IgD-negative memory B cell (primary cell): Measurements from ENCODE around the gene SLC4A3. TPM values are rescaled to one million over a fixed set of nuclear protein-coding genes. Genes with fewer than 3 reads are reported as not detected.

Experiments
- H3K27ac Mint-ChIP-seq, 3 donors: one replicate each; pipeline ENCODE4 v1.8.0; 2020 to 2022; ENCODE audit warnings: mild to moderate bottlenecking in 3 of 3, mixed read lengths in 3 of 3, moderate library complexity in 1 of 3
- H3K27me3 Mint-ChIP-seq: one replicate; pipeline ENCODE4 v1.8.0; 2021; ENCODE audit warnings: mixed read lengths
- H3K36me3 Mint-ChIP-seq: one replicate; pipeline ENCODE4 v1.8.0; 2020; ENCODE audit warnings: mild to moderate bottlenecking, mixed read lengths
- H3K4me1 Mint-ChIP-seq, 3 donors: one replicate each; pipeline ENCODE4 v1.8.0; 2020 to 2022; ENCODE audit warnings: mixed read lengths in 3 of 3, mild to moderate bottlenecking in 1 of 3
- H3K4me3 Mint-ChIP-seq, 4 donors: one replicate each; pipeline ENCODE4 v1.8.0; 2020 to 2022; ENCODE audit warnings: mild to moderate bottlenecking in 4 of 4, mixed read lengths in 4 of 4, moderate library complexity in 3 of 4
- H3K9me3 Mint-ChIP-seq, 3 donors: one replicate each; pipeline ENCODE4 v1.8.0; 2020 to 2021; ENCODE audit warnings: mixed read lengths in 3 of 3, mild to moderate bottlenecking in 1 of 3
- polyA plus RNA-seq: library from polyadenylated mRNA; unstranded; fragments of 300-500 nt; fragmentation: Illumina TruSeq; gene quantifications from one replicate; pipeline ENCODE4 v1.2.3, GENCODE V29; 2021

Gene SLC4A3
- polyA plus RNA-seq, 1 donor from 2014 or later, result not detected

DNA sequence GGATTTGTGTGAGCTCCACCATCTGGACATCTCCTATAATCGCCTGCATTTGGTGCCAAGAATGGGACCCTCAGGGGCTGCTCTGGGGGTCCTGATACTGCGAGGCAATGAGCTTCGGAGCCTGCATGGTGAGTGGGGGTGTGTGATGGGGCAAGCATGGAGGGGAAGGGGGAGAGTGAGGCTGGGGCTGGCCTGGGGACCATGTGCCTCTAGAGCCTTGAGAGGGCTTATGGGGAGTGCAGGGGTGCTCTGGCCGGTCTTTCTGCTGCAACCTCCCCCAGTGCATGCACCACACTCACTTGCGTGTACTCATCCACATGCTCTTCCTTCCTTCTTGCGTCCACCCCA lies 21.8 kb upstream of the SLC4A3 start:
- Mint-ChIP-seq H3K27ac (no peak overlapping the region), H3K27me3 (no peaks in the 10 kb centered on the region), H3K9me3 (no peaks in the 10 kb centered on the region), H3K4me3 (no peak overlapping the region), H3K4me1 (peaks cover 9 to 13% (median 10%) of the 10 kb centered on the region in 3 donors), H3K36me3 (peaks cover 9% of the 10 kb centered on the region)

- Mint-ChIP-seq H3K27ac (no peak overlapping the region), H3K4me1 (peaks cover 15 to 19% (median 15%) of the 10 kb centered on the region in 3 donors), H3K36me3 (peaks cover 9% of the 10 kb centered on the region), H3K4me3 (no peak overlapping the region), H3K9me3 (no peaks in the 10 kb centered on the region), H3K27me3 (no peaks in the 10 kb centered on the region)
Measured at GRCh38 chr2:219607931-219608330, 19.5 kb upstream of the SLC4A3 start.

DNA sequence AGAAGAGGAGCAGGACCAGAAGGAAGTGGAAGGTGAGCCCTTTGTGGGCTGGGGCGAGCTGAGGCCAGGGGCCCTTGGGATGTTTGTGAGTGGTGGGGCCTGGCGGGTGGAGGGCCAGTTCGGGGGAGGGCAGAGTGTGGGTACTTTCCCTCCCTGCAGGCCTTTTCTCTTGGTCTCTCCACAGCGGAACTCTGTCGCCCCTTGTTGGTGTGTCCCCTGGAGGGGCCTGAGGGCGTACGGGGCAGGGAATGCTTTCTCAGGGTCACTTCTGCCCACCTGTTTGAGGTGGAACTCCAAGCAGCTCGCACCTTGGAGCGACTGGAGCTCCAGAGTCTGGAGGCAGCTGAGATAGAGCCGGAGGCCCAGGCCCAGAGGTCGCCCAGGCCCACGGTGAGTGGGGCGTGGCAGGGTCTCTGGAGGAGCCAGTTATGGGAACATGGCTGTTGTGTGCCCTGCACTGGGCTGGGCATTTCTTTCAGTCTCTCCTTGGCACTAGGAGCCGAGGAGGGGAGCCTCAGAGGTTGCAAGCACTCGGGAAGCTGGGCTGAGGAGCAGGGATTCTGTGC lies 18.9 kb upstream of the SLC4A3 start:
- Mint-ChIP-seq H3K4me3 (no peak overlapping the region), H3K27me3 (no peaks in the 10 kb centered on the region), H3K9me3 (no peaks in the 10 kb centered on the region), H3K36me3 (peaks cover 9% of the 10 kb centered on the region), H3K27ac (no peak overlapping the region), H3K4me1 (peaks cover 14 to 19% (median 16%) of the 10 kb centered on the region in 3 donors)

- Mint-ChIP-seq H3K36me3 (peaks cover 10% of the 10 kb centered on the region), H3K9me3 (no peaks in the 10 kb centered on the region), H3K27me3 (no peaks in the 10 kb centered on the region), H3K4me1 (peaks cover 8 to 11% (median 9%) of the 10 kb centered on the region in 3 donors), H3K27ac (no peak overlapping the region), H3K4me3 (no peak overlapping the region)
Measured at GRCh38 chr2:219609149-219609750, 18.2 kb upstream of the SLC4A3 start.

- H3K9me3 Mint-ChIP-seq, result no peaks in the 10 kb centered on the region
- H3K36me3 Mint-ChIP-seq, result peaks cover 14% of the 10 kb centered on the region
- H3K27ac Mint-ChIP-seq, result peak overlapping the region in 1 of 3 donors; percentile 73
- no peak overlapping the region for H3K4me3 Mint-ChIP-seq
- no peaks in the 10 kb centered on the region for H3K27me3 Mint-ChIP-seq
- H3K4me1 Mint-ChIP-seq, result peaks cover 7 to 8% (median 8%) of the 10 kb centered on the region in 3 donors
Measured at GRCh38 chr2:219611306-219611705, 16.1 kb upstream of the SLC4A3 start.

DNA sequence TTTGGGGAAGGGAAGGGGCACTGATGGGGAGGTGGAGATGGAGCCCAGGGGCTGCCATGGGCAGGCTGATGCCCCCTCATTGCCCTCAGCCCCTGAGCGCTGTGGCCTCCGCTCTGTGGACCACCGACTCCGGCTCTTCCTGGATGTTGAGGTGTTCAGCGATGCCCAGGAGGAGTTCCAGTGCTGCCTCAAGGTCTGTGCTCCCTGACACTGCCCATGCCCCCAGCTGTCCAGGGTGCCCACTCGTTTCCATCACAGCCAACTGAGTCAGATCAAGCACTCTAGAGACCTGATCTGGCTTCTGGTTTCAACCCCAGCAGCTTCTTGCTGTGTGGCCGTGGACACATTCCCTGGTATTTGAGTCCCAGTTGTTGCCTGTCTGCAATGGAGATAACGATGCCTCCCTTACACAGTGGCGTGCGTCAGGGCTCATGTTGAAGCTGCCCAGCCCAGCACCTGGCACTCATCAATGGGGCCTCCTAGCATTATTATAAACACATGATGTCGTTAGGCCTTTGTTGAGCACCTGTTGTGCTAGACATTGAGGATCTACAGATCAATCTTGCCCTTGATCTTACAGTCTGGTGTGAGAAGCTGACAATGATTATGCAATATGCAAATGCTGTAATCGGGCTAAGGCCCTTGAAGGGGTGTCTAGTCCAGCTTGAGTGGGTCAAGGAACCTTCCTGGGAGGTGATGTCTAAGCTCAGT lies 15.4 kb upstream of the SLC4A3 start:
- Mint-ChIP-seq H3K36me3 (peaks cover 14% of the 10 kb centered on the region), H3K27ac (peak overlapping the region in 2 of 3 donors; percentile 50 to 90), H3K4me3 (peak overlapping the region in 2 of 4 donors; percentile 7 to 41), H3K9me3 (no peaks in the 10 kb centered on the region), H3K4me1 (peaks cover 7 to 8% (median 8%) of the 10 kb centered on the region in 3 donors), H3K27me3 (no peaks in the 10 kb centered on the region)

DNA sequence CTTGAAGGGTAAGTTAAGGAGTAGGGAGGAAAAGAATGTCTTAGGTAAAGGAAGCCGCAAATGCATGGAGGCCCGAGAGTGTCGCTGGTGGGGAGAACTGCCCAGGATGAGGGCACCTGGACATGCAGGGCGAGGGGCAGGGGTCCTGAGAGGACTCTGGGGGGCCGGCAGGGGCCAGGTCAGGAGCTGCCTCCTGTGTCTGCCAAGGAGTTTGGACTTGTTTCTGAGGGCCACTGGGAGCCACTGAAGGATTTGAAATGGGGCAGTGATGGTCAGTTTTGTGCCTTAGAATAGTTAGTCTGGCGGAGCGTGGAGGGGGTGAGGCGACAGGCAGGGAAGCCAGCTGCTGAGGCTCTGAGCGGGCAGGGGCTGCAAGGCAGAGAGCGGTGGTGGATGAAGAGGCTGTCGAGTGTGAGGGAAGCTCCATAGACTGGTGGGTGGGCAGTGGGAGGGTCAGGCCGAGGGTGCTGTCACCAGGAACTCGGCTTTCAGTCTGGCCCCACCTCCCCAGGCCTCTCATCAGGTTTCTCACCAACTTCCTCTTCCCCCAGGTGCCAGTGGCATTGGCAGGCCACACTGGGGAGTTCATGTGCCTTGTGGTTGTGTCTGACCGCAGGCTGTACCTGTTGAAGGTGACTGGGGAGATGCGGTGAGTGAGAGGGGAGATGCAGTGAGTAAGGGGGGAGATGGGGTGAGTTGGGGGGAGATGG lies 14.7 kb upstream of the SLC4A3 start:
- H3K9me3 Mint-ChIP-seq, result no peaks in the 10 kb centered on the region
- H3K27ac Mint-ChIP-seq, result peak overlapping the region in 2 of 3 donors; percentile 50 to 90
- peak overlapping the region in 3 of 4 donors; percentile 41 to 72 (median 64) for H3K4me3 Mint-ChIP-seq
- peaks cover 12% of the 10 kb centered on the region for H3K36me3 Mint-ChIP-seq
- no peaks in the 10 kb centered on the region for H3K27me3 Mint-ChIP-seq
- H3K4me1 Mint-ChIP-seq, result peaks cover 7 to 8% (median 8%) of the 10 kb centered on the region in 3 donors

- Mint-ChIP-seq H3K36me3 (peaks cover 12% of the 10 kb centered on the region), H3K4me1 (peaks cover 7 to 8% (median 8%) of the 10 kb centered on the region in 3 donors), H3K4me3 (no peak overlapping the region), H3K27ac (no peak overlapping the region), H3K9me3 (no peaks in the 10 kb centered on the region), H3K27me3 (no peaks in the 10 kb centered on the region)
Measured at GRCh38 chr2:219613461-219614070, 13.9 kb upstream of the SLC4A3 start.

GRCh38 chr2:219614076-219614860 lies 13.2 kb upstream of the SLC4A3 start:
- peaks cover 11% of the 10 kb centered on the region for H3K36me3 Mint-ChIP-seq
- H3K27me3 Mint-ChIP-seq, result no peaks in the 10 kb centered on the region
- peak overlapping the region in 1 of 4 donors; percentile 15 for H3K4me3 Mint-ChIP-seq
- no peaks in the 10 kb centered on the region for H3K9me3 Mint-ChIP-seq
- peaks cover 7 to 8% (median 8%) of the 10 kb centered on the region in 3 donors for H3K4me1 Mint-ChIP-seq
- no peak overlapping the region for H3K27ac Mint-ChIP-seq

DNA sequence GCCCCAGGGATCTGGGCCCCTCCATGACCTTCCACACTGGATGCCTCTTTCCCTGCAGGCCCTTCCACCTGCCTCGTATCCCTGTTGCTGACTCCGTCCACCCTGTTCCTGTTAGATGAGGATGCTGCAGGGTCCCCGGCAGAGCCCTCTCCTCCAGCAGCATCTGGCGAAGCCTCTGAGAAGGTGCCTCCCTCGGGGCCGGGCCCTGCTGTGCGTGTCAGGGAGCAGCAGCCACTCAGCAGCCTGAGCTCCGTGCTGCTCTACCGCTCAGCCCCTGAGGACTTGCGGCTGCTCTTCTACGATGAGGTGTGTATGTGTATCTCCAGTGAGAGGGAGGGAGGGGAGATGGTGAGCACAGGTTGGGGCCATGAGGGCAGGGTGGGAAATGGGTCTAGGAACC lies 12.4 kb upstream of the SLC4A3 start:
- H3K27me3 Mint-ChIP-seq, result no peaks in the 10 kb centered on the region
- peaks cover 9% of the 10 kb centered on the region for H3K36me3 Mint-ChIP-seq
- H3K4me3 Mint-ChIP-seq, result no peak overlapping the region
- no peaks in the 10 kb centered on the region for H3K9me3 Mint-ChIP-seq
- no peak overlapping the region for H3K27ac Mint-ChIP-seq
- H3K4me1 Mint-ChIP-seq, result peaks cover 7 to 8% (median 8%) of the 10 kb centered on the region in 3 donors

GRCh38 chr2:219615894-219616293 lies 11.5 kb upstream of the SLC4A3 start:
- H3K9me3 Mint-ChIP-seq, result no peaks in the 10 kb centered on the region
- peaks cover 9% of the 10 kb centered on the region for H3K36me3 Mint-ChIP-seq
- H3K27ac Mint-ChIP-seq, result no peak overlapping the region
- H3K4me1 Mint-ChIP-seq, result peaks cover 7 to 8% (median 8%) of the 10 kb centered on the region in 3 donors
- no peaks in the 10 kb centered on the region for H3K27me3 Mint-ChIP-seq
- H3K4me3 Mint-ChIP-seq, result no peak overlapping the region

- peak overlapping the region in 1 of 3 donors; percentile 80 for H3K27ac Mint-ChIP-seq
- peaks cover 7 to 8% (median 8%) of the 10 kb centered on the region in 3 donors for H3K4me1 Mint-ChIP-seq
- H3K27me3 Mint-ChIP-seq, result peaks cover 3% of the 10 kb centered on the region
- no peaks in the 10 kb centered on the region for H3K9me3 Mint-ChIP-seq
- H3K36me3 Mint-ChIP-seq, result peaks cover 8% of the 10 kb centered on the region
- no peak overlapping the region for H3K4me3 Mint-ChIP-seq
Measured at GRCh38 chr2:219616550-219616949, 10.9 kb upstream of the SLC4A3 start.

DNA sequence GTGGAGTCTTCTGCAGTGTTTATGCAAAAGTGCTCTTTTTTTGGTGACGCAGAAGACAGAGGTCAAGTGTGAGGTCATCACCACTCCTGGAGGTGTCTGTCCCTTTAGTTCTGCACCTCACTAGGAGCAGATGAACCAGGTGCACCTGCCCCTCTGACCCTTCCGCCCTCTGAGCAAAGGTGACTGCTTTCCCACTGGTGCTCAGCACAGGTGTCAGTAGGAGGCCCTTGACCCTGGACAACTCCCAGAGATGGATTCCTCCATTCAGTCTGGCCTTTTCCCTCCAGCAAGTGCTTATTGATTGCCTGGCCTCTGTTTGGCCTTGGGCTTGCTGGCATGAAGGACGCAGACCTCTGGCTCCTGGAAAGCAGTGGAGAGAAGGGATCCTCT lies 8.7 kb upstream of the SLC4A3 start:
- Mint-ChIP-seq H3K4me1 (no peaks in the 10 kb centered on the region), H3K27me3 (peaks cover 6% of the 10 kb centered on the region), H3K27ac (no peak overlapping the region), H3K4me3 (no peak overlapping the region), H3K36me3 (peaks cover 8% of the 10 kb centered on the region), H3K9me3 (no peaks in the 10 kb centered on the region)

DNA sequence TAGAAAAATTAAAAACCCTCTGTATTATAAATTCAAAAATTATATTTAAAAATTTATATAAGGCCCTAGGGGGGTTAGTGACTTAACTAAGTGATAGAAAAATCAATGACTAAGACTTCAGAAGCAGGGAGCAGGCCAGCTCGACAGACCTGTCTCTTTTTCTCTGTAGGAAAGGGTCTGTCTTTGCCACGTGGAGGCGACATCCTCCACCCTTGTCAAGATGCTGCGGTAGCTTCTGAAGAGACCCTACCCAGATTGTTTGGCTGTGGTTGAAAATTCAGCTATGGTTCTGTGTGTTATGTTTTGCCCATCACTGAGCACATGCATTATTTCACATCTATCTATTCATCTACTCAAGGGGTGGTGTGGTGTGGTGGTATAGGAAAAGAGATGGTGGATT lies 8.2 kb upstream of the SLC4A3 start:
- Mint-ChIP-seq H3K9me3 (no peaks in the 10 kb centered on the region), H3K4me3 (no peak overlapping the region), H3K27ac (no peak overlapping the region), H3K4me1 (no peaks in the 10 kb centered on the region), H3K36me3 (peaks cover 7% of the 10 kb centered on the region), H3K27me3 (peaks cover 6% of the 10 kb centered on the region)
